ENCODE measurements around the gene GOLIM4.
A peak's percentile ranks its signal among the peaks of the same experiment; 100 is the strongest.

Gene GOLIM4

GRCh38 chr3:168097381-168097780 lies 1.7 kb upstream of the GOLIM4 start:
- no peak for DNase-seq (ENCODE audit: low read depth)
- TF ChIP-seq CTCF (IDR thresholded peaks at IDR 0.05; ENCODE audit: control insufficient read depth, extremely low read depth, insufficient read depth): no peak
- no peak overlapping the region for H3K4me3 ChIP-seq (ENCODE audit: low read depth, low read length)

GRCh38 chr3:168096210-168096652 lies 507 bp upstream of the GOLIM4 start:
- peak overlapping the region; percentile 80 for H3K4me3 ChIP-seq (ENCODE audit: low read depth, low read length)
- DNase-seq (ENCODE audit: low read depth): peak; percentile 74
- TF ChIP-seq CTCF (IDR thresholded peaks at IDR 0.05; ENCODE audit: control insufficient read depth, extremely low read depth, insufficient read depth): no peak

DNA sequence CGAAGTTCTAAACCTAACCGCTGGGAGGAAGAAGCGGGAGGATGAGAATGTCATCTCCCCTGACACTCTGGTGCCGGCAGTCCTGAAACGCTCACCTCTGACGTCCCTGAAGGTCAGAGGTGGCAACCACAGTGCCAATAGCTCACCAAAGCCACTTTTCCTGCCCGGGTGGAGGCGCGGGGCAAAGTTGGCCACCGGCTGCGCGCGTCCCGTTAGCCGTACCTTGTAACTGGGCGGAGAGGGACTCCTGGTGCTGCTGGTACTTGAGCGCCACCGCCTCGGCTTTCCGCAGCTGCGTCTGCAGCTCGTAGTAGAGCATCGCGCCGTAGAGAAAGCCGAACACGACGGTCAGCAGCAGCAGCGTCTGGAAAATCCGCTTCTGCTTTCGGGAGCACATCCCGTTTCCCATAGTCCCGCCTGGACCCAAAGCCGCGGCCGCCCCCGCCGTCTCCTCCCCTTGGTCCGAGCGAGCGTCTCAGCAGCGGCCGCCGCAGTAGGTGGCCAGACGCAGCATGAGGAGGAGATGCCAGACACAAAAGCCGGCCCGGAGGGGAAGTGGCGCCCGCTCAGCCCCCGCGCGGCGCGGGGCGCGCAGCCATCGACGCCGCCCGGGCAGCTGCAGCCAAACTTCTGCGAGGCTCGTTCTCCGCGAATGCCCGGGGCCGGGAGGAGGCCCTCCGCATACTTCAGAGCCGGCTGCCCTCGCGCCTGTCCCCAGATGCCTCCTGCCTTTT lies 680 bp downstream of the GOLIM4 start:
- TF ChIP-seq CTCF (IDR thresholded peaks at IDR 0.05; ENCODE audit: control insufficient read depth, extremely low read depth, insufficient read depth): 0 out of 2 replicates have a peak, but pooled peaks have one; percentile 10

GRCh38 chr3:168094580-168094876 lies 1.2 kb downstream of the GOLIM4 start:
- no peak for TF ChIP-seq CTCF (IDR thresholded peaks at IDR 0.05; ENCODE audit: control insufficient read depth, extremely low read depth, insufficient read depth)
- no peak for DNase-seq (ENCODE audit: low read depth)
- H3K4me3 ChIP-seq (ENCODE audit: low read depth, low read length): peak overlapping the region; percentile 80

More for the DNA sequence above, 680 bp downstream of the GOLIM4 start:
- no peak for DNase-seq (ENCODE audit: low read depth)
- H3K4me3 ChIP-seq (ENCODE audit: low read depth, low read length): peak overlapping the region; percentile 80

- no peak for DNase-seq (ENCODE audit: low read depth)
- no peak for TF ChIP-seq CTCF (IDR thresholded peaks at IDR 0.05; ENCODE audit: control insufficient read depth, extremely low read depth, insufficient read depth)
- no peak overlapping the region for H3K4me3 ChIP-seq (ENCODE audit: low read depth, low read length)
These were observed 1.9 kb downstream of the GOLIM4 start for GRCh38 chr3:168093790-168094189.

- DNase-seq (ENCODE audit: low read depth): no peak
- H3K4me3 ChIP-seq (ENCODE audit: low read depth, low read length): no peak overlapping the region
- TF ChIP-seq CTCF (IDR thresholded peaks at IDR 0.05; ENCODE audit: control insufficient read depth, extremely low read depth, insufficient read depth): no peak
These were observed 2.5 kb downstream of the GOLIM4 start for GRCh38 chr3:168093229-168093628.

DNA sequence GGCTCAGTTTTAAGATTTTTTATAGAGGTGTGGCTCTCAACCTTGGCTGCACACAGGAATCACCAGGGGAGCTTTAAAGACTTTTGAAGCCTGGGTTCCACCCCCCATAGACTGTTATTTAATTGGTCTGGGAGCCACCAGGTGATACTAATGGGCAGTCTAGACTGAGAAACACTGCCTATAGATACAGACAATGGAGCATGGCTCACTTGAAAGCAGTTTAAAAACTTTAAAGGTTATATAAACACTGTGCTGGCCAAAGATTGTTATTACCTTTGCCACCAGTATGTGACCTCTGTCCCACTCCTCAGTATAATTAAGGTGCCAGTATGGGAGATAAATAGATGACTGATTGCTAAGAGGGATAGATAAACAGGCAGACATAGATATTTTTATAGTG lies 3.8 kb downstream of the GOLIM4 start:
- no peak overlapping the region for H3K4me3 ChIP-seq (ENCODE audit: low read depth, low read length)
- no peak for TF ChIP-seq CTCF (IDR thresholded peaks at IDR 0.05; ENCODE audit: control insufficient read depth, extremely low read depth, insufficient read depth)
- no peak for DNase-seq (ENCODE audit: low read depth)

Measured in LNCaP clone FGC (cell line).